HG03558 (cell line): Measurements from ENCODE around the gene RAMACL.

Experiments
- ATAC-seq: cut with Tn5 transposase; IDR thresholded peaks from one replicate; pipeline ENCODE4 v1.9.1; 2021; ENCODE audit warnings: moderate number of reproducible peaks; ENCODE audit not compliant: unreplicated experiment; ENCODE audit errors: extremely low read depth

Gene RAMACL

DNA sequence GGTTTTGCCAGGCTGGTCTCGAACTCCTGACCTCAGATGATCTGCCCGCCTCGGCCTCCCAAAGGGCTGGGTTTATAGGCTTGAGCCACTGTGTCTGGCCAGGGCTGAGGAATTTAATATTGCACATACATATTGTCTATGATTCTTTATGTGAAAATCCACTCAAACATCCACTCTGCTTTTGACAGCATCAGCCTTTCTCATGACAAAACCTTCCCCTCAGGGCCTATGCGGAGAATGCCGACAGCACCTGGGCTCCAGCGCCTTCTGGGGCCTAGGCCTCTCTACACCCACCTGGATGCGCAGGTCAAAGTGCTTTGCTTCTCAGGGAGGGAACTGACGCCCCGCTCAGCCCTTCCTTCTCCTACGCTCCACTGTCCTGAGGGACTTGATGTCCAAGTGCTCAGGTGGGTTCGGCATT is 5.4 kb downstream of the RAMACL start:
- no peak for ATAC-seq

DNA sequence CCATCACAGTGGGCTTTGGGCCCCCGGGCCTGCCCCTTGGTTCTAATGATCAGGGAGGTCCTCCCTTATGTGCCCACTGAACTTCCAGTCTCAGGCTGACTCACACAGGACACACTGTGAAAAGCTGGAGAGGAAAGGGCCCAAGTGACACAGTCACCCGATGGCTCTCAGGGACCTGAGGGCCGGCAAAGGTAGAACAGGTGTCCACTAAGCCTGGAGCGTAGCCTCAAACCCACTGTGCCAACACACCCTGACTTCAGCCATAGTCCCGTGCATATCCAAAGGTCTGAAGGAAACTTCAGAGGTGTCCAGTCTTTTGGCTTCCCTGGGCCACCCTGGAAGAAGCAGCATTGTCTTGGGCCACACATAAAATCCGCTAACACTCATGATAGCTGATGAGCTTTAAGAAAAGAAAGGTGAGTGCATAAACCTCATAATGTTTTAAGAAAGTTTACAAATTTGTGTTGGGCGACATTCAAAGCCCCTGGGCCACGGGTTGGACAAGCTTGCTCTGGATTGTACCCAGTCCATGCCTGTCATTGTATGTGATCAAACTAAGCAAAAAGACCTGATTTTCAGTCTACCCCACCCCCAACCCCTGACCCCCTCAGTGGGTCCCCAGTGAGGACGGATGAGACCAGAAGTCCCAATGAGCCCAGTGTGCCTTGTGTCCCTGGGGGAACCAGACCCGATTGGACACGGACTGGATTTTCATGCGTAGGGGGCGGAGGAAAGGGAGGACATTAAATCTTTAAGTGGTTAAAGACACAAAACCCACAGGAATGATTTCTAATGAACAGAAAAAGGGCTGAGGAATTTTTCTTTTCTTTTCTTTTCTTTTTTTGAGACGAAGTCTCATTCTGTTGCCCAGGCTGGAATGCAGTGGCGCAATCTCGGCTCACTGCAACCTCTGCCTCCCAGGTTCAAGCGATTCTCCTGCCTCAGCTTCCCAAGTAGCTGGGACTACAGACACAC is 6.1 kb downstream of the RAMACL start:
- no peak for ATAC-seq

GRCh38 chr6:166579237-166579850 is 7.1 kb downstream of the RAMACL start:
- ATAC-seq = no peak

DNA sequence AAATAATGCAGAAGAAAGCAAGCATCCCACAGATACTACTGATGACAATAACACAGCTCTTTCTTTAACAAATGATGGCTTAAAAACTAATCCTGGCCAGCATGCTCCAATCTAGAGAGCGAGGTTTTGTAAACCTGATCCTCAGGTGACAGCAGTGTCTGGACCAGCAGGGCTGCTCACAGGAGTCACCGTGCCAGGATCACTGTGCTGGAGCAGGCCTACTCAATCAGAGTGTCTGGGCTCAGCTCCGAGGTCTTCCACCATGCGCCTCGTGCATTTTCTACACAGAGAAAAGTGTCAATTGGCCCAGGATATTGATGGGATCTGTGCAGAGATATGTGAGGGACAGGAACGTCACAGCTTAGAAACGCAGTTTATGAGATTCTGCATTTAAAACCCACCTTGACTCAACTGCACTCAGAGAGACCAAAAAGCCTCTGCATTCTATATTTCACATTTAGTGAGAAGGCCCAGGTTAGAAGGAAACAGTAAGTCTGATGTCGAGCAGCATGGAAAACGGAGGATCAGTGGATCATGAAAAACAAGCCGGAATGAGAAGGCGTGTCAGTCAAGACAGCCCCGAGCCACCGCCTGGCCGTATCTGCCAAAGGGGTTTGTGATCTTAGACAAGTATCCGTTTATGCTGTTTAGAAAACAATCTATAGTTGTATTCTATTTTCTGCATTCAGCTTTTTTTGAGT is 7.8 kb downstream of the RAMACL start:
- ATAC-seq = no peak

DNA sequence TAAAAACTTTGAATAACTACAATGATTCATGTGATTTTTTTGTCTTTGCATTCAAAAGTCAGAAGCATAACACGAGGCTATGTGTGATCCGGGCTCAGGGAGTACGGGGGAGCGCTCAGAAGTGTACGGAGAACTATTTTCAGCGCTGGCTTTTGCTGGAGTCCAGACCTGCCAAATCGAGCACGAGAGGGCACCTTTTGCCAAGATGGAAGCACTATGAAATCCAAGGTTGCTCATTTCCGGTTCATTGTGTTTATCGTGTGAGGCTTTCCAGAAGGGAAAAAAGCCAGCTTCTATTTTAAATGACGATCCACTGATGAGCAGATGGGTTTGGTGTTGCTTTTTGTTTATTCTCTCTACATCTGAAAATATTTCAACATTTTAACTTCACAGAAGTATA is 11.3 kb downstream of the RAMACL start:
- no peak for ATAC-seq

GRCh38 chr6:166573511-166574216 is 12.8 kb downstream of the RAMACL start:
- no peak for ATAC-seq

- no peak for ATAC-seq
Measured at GRCh38 chr6:166572370-166573261, 13.9 kb downstream of the RAMACL start.

DNA sequence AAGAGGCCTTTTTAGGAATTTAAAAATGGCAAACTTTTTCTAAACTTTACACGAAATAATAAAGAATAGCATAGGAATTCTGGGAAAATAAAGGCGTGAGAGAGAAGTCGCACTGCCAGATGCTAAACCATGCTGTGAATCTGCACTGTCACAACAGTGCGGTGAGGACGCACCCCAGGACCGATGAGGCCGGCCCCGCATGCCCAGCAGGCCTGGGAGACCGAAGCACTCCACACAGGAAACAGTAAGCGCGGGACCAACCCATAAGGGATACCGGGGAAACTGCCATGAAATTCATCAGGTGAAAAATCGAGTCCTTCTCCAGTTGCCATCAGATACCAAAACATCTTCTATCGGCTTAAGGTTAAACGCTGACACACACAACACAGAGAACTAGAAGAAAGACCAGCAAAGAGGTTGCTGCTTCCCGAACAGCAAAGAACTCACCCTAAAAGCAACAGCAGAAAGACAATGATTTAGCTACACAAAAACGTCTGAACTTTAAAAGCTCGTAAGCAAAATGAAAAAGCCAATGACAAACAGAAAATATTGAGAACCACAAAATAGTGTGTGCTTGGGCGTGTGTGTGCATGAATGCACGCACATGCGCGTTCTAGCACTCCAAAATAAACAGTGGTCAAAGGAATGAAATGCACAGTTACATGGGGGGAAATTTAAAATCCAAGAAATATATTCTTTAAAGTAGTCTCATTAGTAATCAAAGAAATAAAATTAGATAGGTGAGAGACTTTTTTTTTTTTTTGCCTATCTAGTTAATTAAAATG is 15.4 kb downstream of the RAMACL start:
- ATAC-seq = no peak

DNA sequence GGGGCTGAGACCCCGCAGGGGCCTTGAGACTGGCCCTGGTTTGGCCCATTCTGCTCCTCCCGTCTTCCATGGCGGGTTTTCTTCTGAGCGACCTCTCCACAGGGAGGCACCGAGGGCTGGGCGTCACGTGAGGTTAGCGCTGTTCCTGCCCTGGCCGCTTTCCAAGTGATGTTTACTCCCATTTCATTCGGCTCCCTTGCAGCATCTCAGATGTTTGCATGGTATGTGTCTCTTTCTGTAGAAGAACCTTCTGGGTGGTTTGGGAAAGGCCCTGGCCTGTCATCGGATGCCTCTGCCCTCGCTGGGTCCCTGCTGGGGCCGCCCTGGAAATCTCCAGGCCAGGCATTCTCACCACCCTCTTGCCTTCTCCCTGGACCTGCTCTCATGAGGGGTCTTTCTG is 17.3 kb downstream of the RAMACL start:
- no peak for ATAC-seq

- no peak for ATAC-seq
Measured at GRCh38 chr6:166567813-166568212, 18.7 kb downstream of the RAMACL start.

- ATAC-seq = no peak
Measured at GRCh38 chr6:166567107-166567506, 19.4 kb downstream of the RAMACL start.

DNA sequence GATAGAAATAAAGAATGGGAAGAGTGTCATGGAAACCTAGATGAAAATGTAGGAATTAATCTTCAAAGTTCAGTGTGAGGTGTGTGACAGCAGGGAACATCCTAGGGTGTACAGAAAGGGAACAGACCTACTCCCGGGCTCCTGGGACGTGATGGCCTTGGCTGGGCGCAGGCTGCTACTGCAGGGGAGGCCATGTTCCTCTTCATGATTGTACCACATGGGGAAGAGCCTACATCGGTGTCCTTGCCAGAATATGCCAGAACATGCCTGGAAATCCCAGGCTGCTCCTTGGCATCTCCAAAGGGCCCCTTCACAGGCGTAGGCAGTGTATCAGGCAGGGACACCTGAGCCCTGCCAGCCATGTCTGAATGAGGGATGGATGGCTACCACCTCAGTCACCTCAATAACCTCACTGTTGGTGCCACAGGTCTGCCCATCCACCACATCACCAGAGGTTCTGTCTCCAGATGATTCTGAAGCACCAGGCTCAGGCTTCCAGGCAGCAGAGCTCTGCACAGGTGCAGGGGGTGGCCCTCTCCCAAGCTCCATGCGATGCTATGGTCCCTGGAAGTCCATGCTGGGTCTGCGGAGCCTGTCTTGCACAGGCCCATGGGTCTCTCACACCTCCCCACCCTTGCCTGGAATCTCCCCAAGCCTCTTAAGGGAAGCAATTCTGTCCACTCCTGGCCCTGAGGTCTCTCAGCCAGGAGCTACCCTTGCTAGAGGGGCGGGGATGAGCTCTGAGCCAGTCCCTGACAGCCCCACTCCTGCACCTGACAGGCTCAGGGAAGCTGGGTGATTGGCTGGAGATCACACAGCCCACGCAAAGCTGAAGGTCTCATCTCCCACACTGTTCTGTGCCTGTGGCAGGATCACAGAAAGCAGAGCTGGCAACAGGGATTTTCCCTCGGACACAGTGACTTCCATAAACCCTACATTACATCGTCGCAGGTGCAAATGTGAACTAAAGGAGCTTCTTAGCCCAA is 20.2 kb downstream of the RAMACL start:
- ATAC-seq = no peak

GRCh38 chr6:166565084-166565967 is 21.2 kb downstream of the RAMACL start:
- no peak for ATAC-seq

GRCh38 chr6:166563805-166564204 is 22.7 kb downstream of the RAMACL start:
- ATAC-seq = no peak

- no peak for ATAC-seq
Measured at GRCh38 chr6:166563200-166563599, 23.3 kb downstream of the RAMACL start.

GRCh38 chr6:166562726-166563125 is 23.8 kb downstream of the RAMACL start:
- ATAC-seq = no peak
